Stimulated activated CD4-positive, alpha-beta T cell treated with anti-CD3 and anti-CD28 coated beads, TNF-alpha, amount 100 ng/mL, for 24 hours (primary cell): ENCODE results near the gene MEX3D.

Experiments used
- DNase-seq, 3 experiments: peaks; one replicate each; pipeline ENCODE4 v3.0.0-alpha.2; 2020; ENCODE audit warnings: low read depth in 3 of 3

MEX3D gene

GRCh38 chr19:1568320-1569019, at the start of gene MEX3D:
Gene MEX3D (minus strand): TSS chr19:1568325. CDS start chr19:1568058, 267 bp downstream.
- DNase-seq: peak; percentile 66 to 79 (median 72)

- no peak for DNase-seq
Observed at GRCh38 chr19:1616875-1617274, 48.8 kb upstream of the MEX3D start.

GRCh38 chr19:1616396-1616795, 48.3 kb upstream of the MEX3D start:
- DNase-seq: no peak

- no peak for DNase-seq
Observed at GRCh38 chr19:1615156-1615765, 47.1 kb upstream of the MEX3D start.

- DNase-seq: no peak
Observed at GRCh38 chr19:1613808-1614570, 45.9 kb upstream of the MEX3D start.

GRCh38 chr19:1613146-1613545, 45.0 kb upstream of the MEX3D start:
- DNase-seq: no peak

- DNase-seq: no peak
Observed at GRCh38 chr19:1612114-1613086, 44.3 kb upstream of the MEX3D start.

- DNase-seq: no peak
Observed at GRCh38 chr19:1611353-1611752, 43.2 kb upstream of the MEX3D start.

GRCh38 chr19:1610579-1610978, 42.5 kb upstream of the MEX3D start:
- no peak for DNase-seq

- DNase-seq: no peak
Observed at GRCh38 chr19:1609680-1610474, 41.8 kb upstream of the MEX3D start.

- no peak for DNase-seq
Observed at GRCh38 chr19:1609103-1609396, 40.9 kb upstream of the MEX3D start.

GRCh38 chr19:1608359-1609102, 40.4 kb upstream of the MEX3D start:
- no peak for DNase-seq

GRCh38 chr19:1606138-1606651, 38.1 kb upstream of the MEX3D start:
- DNase-seq: no peak

GRCh38 chr19:1605236-1606137, 37.4 kb upstream of the MEX3D start, which contains the start of gene UQCR11:
Gene UQCR11 (minus strand): TSS chr19:1605462. CDS start chr19:1605409, 53 bp downstream.
- peak; percentile 85 to 95 (median 86) for DNase-seq

- no peak for DNase-seq
Observed at GRCh38 chr19:1602091-1602707, 34.1 kb upstream of the MEX3D start.

GRCh38 chr19:1601613-1602064, 33.5 kb upstream of the MEX3D start:
- no peak for DNase-seq

- no peak for DNase-seq
Observed at GRCh38 chr19:1599460-1599846, 31.3 kb upstream of the MEX3D start.

GRCh38 chr19:1598777-1599459, 30.8 kb upstream of the MEX3D start:
- no peak for DNase-seq
